ENCODE results near the gene PDE4D. TPM values are rescaled to one million over a fixed set of nuclear protein-coding genes. Genes with fewer than 3 reads are reported as not detected.

The PDE4D gene
- total RNA-seq, 4 donors from 2014 or later, result 6.0 to 36.2 (median 10.0) TPM

- no peak for DNase-seq
- H3K36me3 ChIP-seq, result no peaks in the 10 kb centered on the region
- no peak overlapping the region for H3K27ac ChIP-seq
- no peaks in the 10 kb centered on the region for H3K4me1 ChIP-seq
- no peaks in the 10 kb centered on the region for H3K27me3 ChIP-seq
- intact Hi-C loops (cut with DNase I), result no loop called here
- no peak overlapping the region for H3K4me3 ChIP-seq
- WGBS, 2 donors, result 68 to 76% methylated on average over 1 of the region's 1 CpG
- H3K9me3 ChIP-seq, result no peaks in the 10 kb centered on the region
- TF ChIP-seq POLR2A (IDR thresholded peaks at IDR 0.05), result no peak
- no peak for TF ChIP-seq CTCF (IDR thresholded peaks at IDR 0.05)
Observed at GRCh38 chr5:59837071-59837470, 56.5 kb downstream of the PDE4D start.

- no peak for DNase-seq
- intact Hi-C loops (cut with DNase I), result no loop called here
- no peaks in the 10 kb centered on the region for H3K36me3 ChIP-seq
- 57 to 68% methylated on average over 3 of the region's 3 CpGs for WGBS, 2 donors
- H3K9me3 ChIP-seq, result no peaks in the 10 kb centered on the region
- no peak overlapping the region for H3K27ac ChIP-seq
- no peaks in the 10 kb centered on the region for H3K27me3 ChIP-seq
- no peak for TF ChIP-seq POLR2A (IDR thresholded peaks at IDR 0.05)
- TF ChIP-seq CTCF (IDR thresholded peaks at IDR 0.05), result no peak
- no peaks in the 10 kb centered on the region for H3K4me1 ChIP-seq
- H3K4me3 ChIP-seq, result no peak overlapping the region
Observed at GRCh38 chr5:59835800-59836199, 57.7 kb downstream of the PDE4D start.

- no peak for DNase-seq
- TF ChIP-seq CTCF (IDR thresholded peaks at IDR 0.05) (no peak), POLR2A (IDR thresholded peaks at IDR 0.05) (no peak)
- H3K9me3 ChIP-seq, result no peaks in the 10 kb centered on the region
- H3K36me3 ChIP-seq, result no peaks in the 10 kb centered on the region
- intact Hi-C loops (cut with DNase I), result no loop called here
- H3K4me1 ChIP-seq, result no peaks in the 10 kb centered on the region
- H3K27ac ChIP-seq, result no peak overlapping the region
- WGBS, 2 donors, result 41 to 58% methylated on average over 4 of the region's 4 CpGs
- no peak overlapping the region for H3K4me3 ChIP-seq
- no peaks in the 10 kb centered on the region for H3K27me3 ChIP-seq
Observed at GRCh38 chr5:59833448-59833847, 60.1 kb downstream of the PDE4D start.

GRCh38 chr5:59832577-59833301 lies 60.8 kb downstream of the PDE4D start:
- DNase-seq, result no peak
- H3K4me3 ChIP-seq, result no peak overlapping the region
- H3K27me3 ChIP-seq, result no peaks in the 10 kb centered on the region
- no peaks in the 10 kb centered on the region for H3K4me1 ChIP-seq
- H3K9me3 ChIP-seq, result no peaks in the 10 kb centered on the region
- no peak overlapping the region for H3K27ac ChIP-seq
- 67 to 74% methylated on average over 7 of the region's 7 CpGs for whole genome bisulfite sequencing, 2 donors
- TF ChIP-seq CTCF (IDR thresholded peaks at IDR 0.05), result no peak
- TF ChIP-seq POLR2A (IDR thresholded peaks at IDR 0.05), result no peak
- no peaks in the 10 kb centered on the region for H3K36me3 ChIP-seq
- intact Hi-C loops (cut with DNase I), result no loop called here

GRCh38 chr5:59831326-59832010 lies 62.1 kb downstream of the PDE4D start:
- H3K9me3 ChIP-seq, result no peaks in the 10 kb centered on the region
- H3K4me3 ChIP-seq, result no peak overlapping the region
- WGBS, 2 donors, result 69 to 71% methylated on average over 4 of the region's 4 CpGs
- TF ChIP-seq POLR2A (IDR thresholded peaks at IDR 0.05), result no peak
- no peak for TF ChIP-seq CTCF (IDR thresholded peaks at IDR 0.05)
- no peaks in the 10 kb centered on the region for H3K27me3 ChIP-seq
- H3K4me1 ChIP-seq, result no peaks in the 10 kb centered on the region
- intact Hi-C loops (cut with DNase I), result no loop called here
- no peak for DNase-seq
- H3K27ac ChIP-seq, result no peak overlapping the region
- no peaks in the 10 kb centered on the region for H3K36me3 ChIP-seq

All from esophagus squamous epithelium (tissue), 5 donors.